SK-N-SH (cell line): ENCODE results near the gene PACSIN2. TPM values are rescaled to one million over a fixed set of nuclear protein-coding genes. Genes with fewer than 3 reads are reported as not detected.

Experiments
- CTCF ChIA-PET: fragments of 300-600, 350-600 bp; formaldehyde crosslinking; extraction: SDS; loops from one replicate; lab custom pipeline; 2021; lab: Yijun Ruan, JAX
- POLR2A ChIA-PET: fragments of 350-600 bp; sonication (Branson Sonifier 250); formaldehyde crosslinking; extraction: SDS; loops from one replicate; lab custom pipeline; 2020; ENCODE audit warnings: antibody characterized with exemption, inconsistent platforms; lab: Yijun Ruan, JAX
- DNase-seq: peaks from one replicate; pipeline ENCODE4 v3.0.0; 2012
- H2AFZ ChIP-seq: fragments of 200-600 bp; sonication (generic); 2 replicates; pipeline ENCODE4 v1.8.1; 2016; ENCODE audit warnings: antibody characterized with exemption, mild to moderate bottlenecking, low read depth
- H3F3A ChIP-seq: fragments of 200-600 bp; sonication (generic); replicated peaks from 2 replicates; pipeline ENCODE3; 2016; ENCODE audit warnings: antibody characterized with exemption, mild to moderate bottlenecking; ENCODE audit not compliant: insufficient read depth
- H3K27ac ChIP-seq, 2 experiments: fragments of 200-500 bp in 1 of 2; fragments of 200-600 bp in 1 of 2; sonication (Bioruptor generic) in 1 of 2; sonication (generic), shearing (Covaris generic) in 1 of 2; 2 replicates each; pipeline versions ENCODE4 v1.5.1 to v1.6.1; 2014 to 2016; ENCODE audit warnings: low read depth in 2 of 2, inconsistent platforms in 1 of 2, low read length in 1 of 2, mild to moderate bottlenecking in 1 of 2, mixed read lengths in 1 of 2
- H3K27me3 ChIP-seq: fragments of 200-600 bp; sonication (generic), shearing (Covaris generic); 2 replicates; pipeline ENCODE4 v1.6.1; 2016; ENCODE audit warnings: mixed run types; ENCODE audit not compliant: insufficient read depth
- H3K36me3 ChIP-seq, 2 experiments: fragments of 200-500 bp in 1 of 2; fragments of 200-600 bp in 1 of 2; sonication (Bioruptor generic) in 1 of 2; sonication (generic) in 1 of 2; replicated peaks in 1 of 2; 2 replicates each; pipeline versions ENCODE3 to v1.5.1; 2014 to 2016; ENCODE audit warnings: low read length in 1 of 2, mild to moderate bottlenecking in 1 of 2; ENCODE audit not compliant: insufficient read depth in 2 of 2, control insufficient read depth in 1 of 2
- H3K4me1 ChIP-seq, 2 experiments: fragments of 200-500 bp in 1 of 2; fragments of 200-600 bp in 1 of 2; sonication (Bioruptor generic) in 1 of 2; sonication (generic), shearing (Covaris generic) in 1 of 2; 2 replicates each; pipeline versions ENCODE4 v1.5.1 to v1.6.1; 2014 to 2016; ENCODE audit warnings: low read depth in 1 of 2, low read length in 1 of 2, mixed run types in 1 of 2; ENCODE audit not compliant: insufficient read depth in 2 of 2, control insufficient read depth in 1 of 2
- H3K4me2 ChIP-seq: fragments of 200-600 bp; sonication (generic), shearing (Covaris generic); 2 replicates; pipeline ENCODE4 v1.6.1; 2017; ENCODE audit warnings: mixed run types
- H3K4me3 ChIP-seq, 2 experiments: fragments of 200-500 bp in 1 of 2; fragments of 200-600 bp in 1 of 2; sonication (Bioruptor generic) in 1 of 2; sonication (generic), shearing (Covaris generic) in 1 of 2; 2 replicates each; pipeline versions ENCODE4 v1.5.1 to v1.8.1; 2014 to 2016; ENCODE audit warnings: low read depth in 2 of 2, inconsistent platforms in 1 of 2, low read length in 1 of 2, mild to moderate bottlenecking in 1 of 2, mixed read lengths in 1 of 2, moderate library complexity in 1 of 2
- H3K79me2 ChIP-seq: fragments of 200-600 bp; sonication (generic); 2 replicates; pipeline ENCODE4 v1.8.1; 2017; ENCODE audit warnings: mild to moderate bottlenecking; ENCODE audit not compliant: insufficient read depth
- H3K9ac ChIP-seq: fragments of 200-600 bp; sonication (generic); 2 replicates; pipeline ENCODE4 v1.6.1; 2017; ENCODE audit warnings: mixed run types
- H3K9me2 ChIP-seq: fragments of 200-600 bp; sonication (generic); 2 replicates; pipeline ENCODE4 v1.6.1; 2017; ENCODE audit warnings: mixed run types
- H3K9me3 ChIP-seq: fragments of 200-600 bp; sonication (generic); 2 replicates; pipeline ENCODE4 v1.6.1; 2017; ENCODE audit warnings: mixed run types, mild to moderate bottlenecking, moderate library complexity
- H4K20me1 ChIP-seq: fragments of 200-600 bp; sonication (generic); 2 replicates; pipeline ENCODE4 v1.6.1; 2017; ENCODE audit warnings: mild to moderate bottlenecking, mixed run types; ENCODE audit not compliant: insufficient read depth
- CTCF ChIP-seq: fragments of 200-600 bp; sonication (generic); IDR thresholded peaks from 2 replicates; pipeline ENCODE4 v1.6.1; 2017; ENCODE audit warnings: antibody characterized with exemption, mild to moderate bottlenecking, moderate library complexity
- ELF1 ChIP-seq: IDR thresholded peaks from 2 replicates; pipeline ENCODE4 v1.4.0; 2012
- EP300 ChIP-seq, 2 experiments: IDR thresholded peaks; 2 replicates each; pipeline versions ENCODE4 v1.4.0 to v1.6.1; 2012; ENCODE audit warnings: borderline replicate concordance in 1 of 2, low read depth in 1 of 2, low read length in 1 of 2
- EZH2phosphoT487 ChIP-seq: fragments of 200-600 bp; sonication (generic); IDR thresholded peaks from 2 replicates; pipeline ENCODE4 v1.6.1; 2017; ENCODE audit warnings: low read depth, mixed run types, mild to moderate bottlenecking, antibody characterized with exemption, moderate library complexity, borderline replicate concordance
- GABPA ChIP-seq: IDR thresholded peaks from 2 replicates; pipeline ENCODE4 v1.4.0; 2012; ENCODE audit warnings: low read depth, mild to moderate bottlenecking
- GATA2 ChIP-seq: sonication (generic); formaldehyde crosslinking; IDR thresholded peaks from 2 replicates; pipeline ENCODE4 v1.5.0; 2020; ENCODE audit warnings: mild to moderate bottlenecking, missing genetic modification reagents
- IRF3 ChIP-seq: fragments of 150-350 bp; IDR thresholded peaks from 2 replicates; pipeline ENCODE4 v1.6.1; 2016; ENCODE audit warnings: mild to moderate bottlenecking, low read depth, low read length
- JUND ChIP-seq: IDR thresholded peaks from 2 replicates; pipeline ENCODE4 v1.4.0; 2012
- MEF2A ChIP-seq: IDR thresholded peaks from 2 replicates; pipeline ENCODE4 v1.4.0; 2012; ENCODE audit warnings: low read depth, borderline replicate concordance
- MXI1 ChIP-seq: IDR thresholded peaks from 2 replicates; pipeline ENCODE4 v1.6.1; 2012; ENCODE audit warnings: mild to moderate bottlenecking, low read depth, low read length, improper control_type of control experiment
- NRF1 ChIP-seq: IDR thresholded peaks from 2 replicates; pipeline ENCODE4 v1.6.1; 2012; ENCODE audit warnings: low read depth, mild to moderate bottlenecking, low read length
- POLR2AphosphoS5 ChIP-seq: IDR thresholded peaks from 2 replicates; pipeline ENCODE4 v1.6.1; 2012; ENCODE audit warnings: low read depth, low read length
- RAD21 ChIP-seq: IDR thresholded peaks from 2 replicates; pipeline ENCODE4 v1.6.1; 2012; ENCODE audit warnings: mild to moderate bottlenecking, low read length
- REST ChIP-seq: IDR thresholded peaks from 2 replicates; pipeline ENCODE4 v1.6.1; 2012; ENCODE audit warnings: mild to moderate bottlenecking, low read depth, low read length, moderate library complexity
- RFX5 ChIP-seq: IDR thresholded peaks from 2 replicates; pipeline ENCODE4 v1.6.1; 2012; ENCODE audit warnings: mild to moderate bottlenecking, improper control_type of control experiment, low read length
- SIN3A ChIP-seq: IDR thresholded peaks from 2 replicates; pipeline ENCODE4 v1.6.1; 2012; ENCODE audit warnings: low read depth, mild to moderate bottlenecking, low read length, moderate library complexity, borderline replicate concordance
- TCF12 ChIP-seq: IDR thresholded peaks from 2 replicates; pipeline ENCODE4 v1.4.0; 2012
- TEAD4 ChIP-seq: IDR thresholded peaks from 2 replicates; pipeline ENCODE4 v1.4.0; 2012; ENCODE audit warnings: mild to moderate bottlenecking, borderline replicate concordance; ENCODE audit not compliant: insufficient read depth
- USF1 ChIP-seq: IDR thresholded peaks from 2 replicates; pipeline ENCODE4 v1.4.0; 2012; ENCODE audit warnings: low read depth, borderline replicate concordance
- WGBS: methylation state at CpG from one replicate; pipeline ENCODE4 v1.1.6; 2017; ENCODE audit warnings: low lambda C conversion rate; 5-methylcytosine and 5-hydroxymethylcytosine counted together
- polyA plus RNA-seq, 3 experiments: library from polyadenylated mRNA; depleted of rRNA; stranded (reverse); fragments of >200 nt; gene quantifications; 2 replicates each; pipeline ENCODE4 v1.2.3, GENCODE V29; 2012

Gene PACSIN2
- polyA plus RNA-seq, 1 of the 3 experiments (the other 2 are of a cell fraction): 60.5 TPM

GRCh38 chr22:42891696-42892095 is 123.3 kb downstream of the PACSIN2 start (continued):
- TF ChIP-seq IRF3: no peak
- no peak for TF ChIP-seq GABPA
- TF ChIP-seq MEF2A: no peak
- TF ChIP-seq RFX5: no peak

GRCh38 chr22:42891008-42891407 is 123.9 kb downstream of the PACSIN2 start:
- TF ChIP-seq GATA2 (CRISPR knock-in tag): no peak
- no peak for TF ChIP-seq EP300 (IDR thresholded peaks at IDR 0.05; ENCODE audit: borderline replicate concordance in 1 of 2, low read depth in 1 of 2, low read length in 1 of 2)
- TF ChIP-seq IRF3: no peak
- TF ChIP-seq TEAD4: no peak
- no peak for TF ChIP-seq JUND
- no peak for TF ChIP-seq USF1
- TF ChIP-seq TCF12: no peak
- TF ChIP-seq POLR2AphosphoS5: no peak
- no peak for TF ChIP-seq RFX5
- no peak for TF ChIP-seq MXI1
- no peak for TF ChIP-seq NRF1
- no peak for TF ChIP-seq ELF1
- no peak for TF ChIP-seq RAD21
- no peak for TF ChIP-seq CTCF
- no peak for TF ChIP-seq EZH2phosphoT487
- TF ChIP-seq REST: no peak
- no peak for TF ChIP-seq SIN3A
- H3K9ac ChIP-seq: no peak overlapping the region
- H2AFZ ChIP-seq: no peak overlapping the region
- no peak for DNase-seq
- H3K4me1 ChIP-seq: no peaks in the 10 kb centered on the region
- no peak overlapping the region for H3K4me2 ChIP-seq
- CTCF ChIA-PET: no interaction called here
- H3F3A ChIP-seq: no peaks in the 10 kb centered on the region
- peaks cover 0 to 2% of the 10 kb centered on the region in 2 experiments for H3K36me3 ChIP-seq
- no peaks in the 10 kb centered on the region for H3K27me3 ChIP-seq
- 90% methylated on average over 1 of the region's 13 CpGs for WGBS
- H4K20me1 ChIP-seq: no peaks in the 10 kb centered on the region
- no peak overlapping the region for H3K4me3 ChIP-seq
- no peaks in the 10 kb centered on the region for H3K9me2 ChIP-seq
- no peaks in the 10 kb centered on the region for H3K79me2 ChIP-seq
- POLR2A ChIA-PET: no interaction called here
- H3K9me3 ChIP-seq: no peaks in the 10 kb centered on the region
- no peak overlapping the region for H3K27ac ChIP-seq
